Stromal cell of bone marrow (primary cell): ENCODE data around the gene ZNF277.
A peak's percentile ranks its signal among the peaks of the same experiment; 100 is the strongest.
"Not testable (repeated sequence)": the region's sequence is repeated elsewhere in the genome, so short reads cannot be mapped to it uniquely, and the experiment has no call there.

Experiments
- DNase-seq: peaks from one replicate; pipeline ENCODE4 v3.0.0-alpha.2; 2012; ENCODE audit warnings: low read depth

Gene ZNF277

GRCh38 chr7:112357136-112357535 is 150.6 kb downstream of the ZNF277 start:
- DNase-seq = no peak

- DNase-seq = no peak
These were observed 152.0 kb downstream of the ZNF277 start for GRCh38 chr7:112358513-112358912.

DNA sequence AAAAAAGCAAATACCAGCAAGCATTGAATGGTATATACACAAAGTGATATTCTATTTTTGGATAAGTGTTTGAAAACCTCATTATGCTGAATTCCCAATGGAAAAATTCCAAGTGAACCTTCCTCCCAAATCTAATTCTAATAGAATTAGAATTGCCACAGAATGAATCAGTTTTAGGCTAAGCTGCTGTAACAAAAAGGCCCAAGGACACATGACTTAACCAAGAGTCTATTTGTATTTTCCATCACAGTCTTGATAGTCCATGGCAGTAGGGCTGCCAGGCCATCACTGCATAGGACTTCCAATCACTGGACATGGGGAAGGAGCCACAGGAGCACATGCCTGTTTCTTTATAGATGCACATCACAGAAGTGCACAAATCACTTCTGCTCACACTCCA is 152.6 kb downstream of the ZNF277 start:
- DNase-seq = no peak

- DNase-seq = no peak
These were observed 154.2 kb downstream of the ZNF277 start for GRCh38 chr7:112360681-112361080.

- no peak for DNase-seq
These were observed 154.7 kb downstream of the ZNF277 start for GRCh38 chr7:112361154-112361553.

GRCh38 chr7:112362053-112362650 is 155.7 kb downstream of the ZNF277 start:
- DNase-seq = no peak

DNA sequence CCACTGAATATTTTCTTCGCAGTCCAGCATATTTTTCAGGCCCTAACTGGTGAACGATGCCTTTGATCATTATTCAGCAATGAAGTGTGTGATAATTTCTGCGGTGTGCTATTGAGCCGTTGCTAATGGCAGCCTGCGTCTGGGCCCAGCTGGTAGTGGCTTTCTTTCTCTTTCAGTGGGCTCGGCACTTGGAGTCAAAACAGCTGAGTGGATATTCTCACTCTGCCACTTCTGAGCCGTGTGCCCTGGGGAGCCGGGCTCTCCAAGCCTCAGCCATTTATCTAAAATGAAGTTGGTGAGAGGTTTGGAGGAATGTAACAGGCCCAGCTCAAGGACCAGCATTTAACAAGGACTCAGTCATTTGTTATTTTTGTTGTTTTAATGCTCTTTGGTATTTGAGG is 156.2 kb downstream of the ZNF277 start:
- peak; percentile 2 for DNase-seq

DNA sequence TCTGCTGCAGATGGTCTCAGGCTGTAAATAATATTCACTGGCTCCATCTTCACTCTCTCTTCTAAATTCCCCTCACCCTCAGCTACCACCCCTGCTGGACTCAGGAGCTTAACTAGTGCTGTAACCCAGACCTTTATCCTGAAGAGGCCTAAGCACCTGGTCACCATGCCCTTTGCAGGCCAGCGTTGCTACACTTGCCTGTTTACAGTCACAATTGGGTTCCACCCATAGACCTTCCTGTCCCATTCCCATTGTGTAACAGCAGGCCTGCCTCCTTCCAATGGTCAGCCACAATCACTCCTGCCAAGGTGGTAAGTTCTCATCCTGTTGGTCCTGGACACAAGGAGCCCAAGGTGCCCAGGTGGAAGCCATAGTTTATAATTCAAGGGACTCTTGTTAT is 157.9 kb downstream of the ZNF277 start:
- no peak for DNase-seq

DNA sequence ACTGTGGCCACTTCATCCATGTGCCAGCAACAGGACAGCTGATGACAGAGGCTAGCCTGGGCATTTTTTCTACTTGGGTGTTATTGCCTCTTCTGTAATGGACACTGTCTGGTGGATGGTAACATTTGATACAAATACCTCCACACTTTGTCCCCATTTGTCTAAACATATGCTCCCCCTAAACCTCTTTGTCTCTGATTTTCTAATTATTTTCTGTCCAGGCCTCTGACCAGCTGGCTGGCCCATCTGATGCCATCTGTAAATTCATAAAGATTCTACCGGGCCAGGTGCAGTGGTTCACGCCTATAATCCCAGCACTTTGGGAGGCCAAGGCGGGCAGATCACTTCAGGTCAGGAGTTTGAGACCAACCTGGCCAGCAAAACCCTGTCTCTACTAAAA is 159.1 kb downstream of the ZNF277 start:
- DNase-seq = no peak

DNA sequence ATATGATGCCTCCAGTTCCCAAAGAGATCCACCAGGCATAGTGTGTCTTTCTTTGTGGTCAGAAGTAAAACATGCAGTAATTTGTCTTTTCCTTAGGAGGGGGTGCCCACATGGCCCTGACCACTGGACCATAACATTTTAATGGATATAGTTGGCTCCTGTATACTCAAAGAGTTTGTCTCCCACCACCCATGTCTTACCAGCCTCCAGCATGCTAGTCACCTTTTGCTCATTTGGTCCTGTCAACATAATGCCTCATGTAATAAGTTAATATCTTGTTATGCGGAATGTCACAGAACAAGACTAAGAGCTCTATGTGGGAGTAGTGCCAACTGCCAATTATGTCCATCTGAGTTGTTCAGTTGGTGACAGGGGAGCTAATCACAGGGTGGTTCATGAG is 160.4 kb downstream of the ZNF277 start:
- no peak for DNase-seq

- no peak for DNase-seq
These were observed 163.9 kb downstream of the ZNF277 start for GRCh38 chr7:112370436-112370835.

- DNase-seq = no peak
These were observed 165.2 kb downstream of the ZNF277 start for GRCh38 chr7:112371701-112372100.

GRCh38 chr7:112372101-112372500 is 165.6 kb downstream of the ZNF277 start:
- no peak for DNase-seq

DNA sequence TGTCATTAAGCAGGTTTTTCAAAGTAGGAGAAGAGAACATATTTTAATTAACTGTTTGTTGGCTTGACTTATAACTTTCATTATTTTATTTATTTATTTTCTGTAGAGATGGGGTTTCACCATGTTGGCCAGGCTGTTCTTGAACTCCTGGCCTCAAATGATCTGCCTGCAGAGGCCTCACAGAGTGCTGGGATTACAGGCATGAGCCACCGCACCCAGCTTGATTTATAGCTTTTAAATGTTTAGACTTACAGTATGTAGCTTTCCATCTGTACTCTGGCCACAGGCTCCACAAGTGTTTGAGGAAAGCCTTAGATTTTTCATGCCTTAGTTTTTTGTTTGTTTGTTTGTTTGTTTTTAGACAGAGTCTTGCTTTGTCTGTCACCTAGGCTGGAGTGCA is 171.1 kb downstream of the ZNF277 start:
- no peak for DNase-seq

- DNase-seq = no peak
These were observed 175.0 kb downstream of the ZNF277 start for GRCh38 chr7:112381311-112382091.

GRCh38 chr7:112383671-112384417 is 177.3 kb downstream of the ZNF277 start:
- peak; percentile 7 for DNase-seq

DNA sequence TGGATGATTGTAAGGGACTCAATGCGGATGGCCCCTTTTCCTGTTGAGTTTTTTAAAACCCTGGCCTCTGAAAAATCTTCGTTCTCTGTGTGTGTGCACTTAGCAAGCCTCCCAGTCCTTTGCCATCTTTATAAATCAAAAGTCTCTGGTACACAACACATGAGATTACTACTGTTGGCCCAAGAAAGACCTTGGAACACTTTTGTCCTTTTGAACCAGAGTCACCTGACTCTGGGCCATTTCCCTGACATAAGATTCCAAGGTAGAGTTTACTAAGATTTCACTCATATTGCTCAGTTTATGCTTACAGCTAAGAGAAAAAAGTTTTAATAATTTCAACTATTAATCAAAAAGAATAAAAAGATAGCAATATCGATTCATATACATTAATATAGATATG is 179.0 kb downstream of the ZNF277 start:
- DNase-seq = no peak

DNA sequence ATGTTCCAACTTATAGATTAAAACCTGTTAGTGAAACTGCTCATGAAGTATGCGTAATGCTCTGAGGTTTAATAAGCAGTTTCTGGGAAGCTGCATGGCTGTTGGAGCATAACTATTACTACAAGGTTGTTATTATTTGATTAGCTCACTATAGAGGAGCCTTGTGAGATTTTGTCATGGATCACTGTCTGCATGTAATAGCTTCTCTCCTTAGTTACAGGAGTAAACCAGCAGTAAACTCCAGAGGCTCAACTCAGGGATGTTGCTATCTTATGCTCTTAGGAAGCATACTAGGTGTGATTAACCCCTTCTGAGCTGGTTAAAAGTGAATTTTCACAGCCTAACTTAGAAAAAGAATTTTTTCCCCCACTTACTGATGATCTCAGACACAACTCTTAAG is 180.1 kb downstream of the ZNF277 start:
- no peak for DNase-seq

DNA sequence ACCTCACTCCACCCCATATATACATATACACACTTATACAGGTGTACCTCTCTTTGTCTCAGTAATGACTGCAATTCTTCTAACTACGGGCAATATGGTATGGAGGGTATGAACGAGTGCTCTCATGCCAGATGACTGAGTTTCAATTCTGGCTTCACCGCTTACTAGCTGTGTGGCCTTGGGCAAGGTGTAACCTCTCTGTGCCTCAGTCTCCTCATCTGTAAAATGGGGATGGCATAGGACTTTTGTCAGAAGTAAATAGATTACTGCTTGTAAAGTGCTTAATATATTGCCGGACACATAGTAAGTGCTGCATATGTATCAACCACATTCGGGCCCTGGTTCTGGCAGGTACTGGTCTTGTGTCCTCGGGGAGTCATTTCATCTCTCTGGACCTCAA is 183.7 kb downstream of the ZNF277 start:
- DNase-seq = no peak

- not testable (repeated sequence) for DNase-seq
These were observed 184.8 kb downstream of the ZNF277 start for GRCh38 chr7:112391079-112391821.

GRCh38 chr7:112391841-112392286 is 185.4 kb downstream of the ZNF277 start:
- DNase-seq = not testable (repeated sequence)
